DND-41 (cell line): ENCODE data around the gene ZNF181.

ENCODE experiments used
- EZH2 ChIP-seq: IDR thresholded peaks from 3 replicates; pipeline ENCODE4 v1.6.1; 2012; ENCODE audit warnings: borderline replicate concordance, low read depth, mild to moderate bottlenecking, moderate library complexity, low read length, inconsistent platforms; ENCODE audit not compliant: severe bottlenecking
- TF ChIP-seq, protein P1 (sequence below): IDR thresholded peaks from 2 replicates; pipeline ENCODE4 v1.5.1; 2012; ENCODE audit warnings: borderline replicate concordance, low read length, moderate library complexity, mild to moderate bottlenecking; ENCODE audit not compliant: poor library complexity, severe bottlenecking; ENCODE audit errors: extremely low read depth

DNA sequence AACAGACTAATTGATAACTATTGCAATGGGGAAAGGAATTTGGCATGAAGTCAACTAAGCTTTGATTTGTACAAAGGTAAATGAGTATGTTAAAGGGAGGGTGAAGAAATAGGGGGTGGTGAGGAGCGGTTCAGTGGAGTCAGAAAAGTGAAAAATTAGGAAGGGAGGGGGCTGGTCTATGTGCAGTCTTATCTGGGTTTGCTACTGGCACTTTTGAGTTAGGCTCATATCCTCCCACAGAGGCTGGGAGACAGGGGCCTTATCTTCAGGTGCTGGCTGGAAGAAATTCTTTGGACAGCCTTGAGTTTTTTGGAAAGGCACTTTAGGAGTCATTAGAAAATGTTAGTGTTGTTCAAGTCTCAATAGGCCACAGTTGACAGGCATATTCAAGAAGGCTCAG lies 45.5 kb upstream of the ZNF181 start:
- TF ChIP-seq, protein P1, sequence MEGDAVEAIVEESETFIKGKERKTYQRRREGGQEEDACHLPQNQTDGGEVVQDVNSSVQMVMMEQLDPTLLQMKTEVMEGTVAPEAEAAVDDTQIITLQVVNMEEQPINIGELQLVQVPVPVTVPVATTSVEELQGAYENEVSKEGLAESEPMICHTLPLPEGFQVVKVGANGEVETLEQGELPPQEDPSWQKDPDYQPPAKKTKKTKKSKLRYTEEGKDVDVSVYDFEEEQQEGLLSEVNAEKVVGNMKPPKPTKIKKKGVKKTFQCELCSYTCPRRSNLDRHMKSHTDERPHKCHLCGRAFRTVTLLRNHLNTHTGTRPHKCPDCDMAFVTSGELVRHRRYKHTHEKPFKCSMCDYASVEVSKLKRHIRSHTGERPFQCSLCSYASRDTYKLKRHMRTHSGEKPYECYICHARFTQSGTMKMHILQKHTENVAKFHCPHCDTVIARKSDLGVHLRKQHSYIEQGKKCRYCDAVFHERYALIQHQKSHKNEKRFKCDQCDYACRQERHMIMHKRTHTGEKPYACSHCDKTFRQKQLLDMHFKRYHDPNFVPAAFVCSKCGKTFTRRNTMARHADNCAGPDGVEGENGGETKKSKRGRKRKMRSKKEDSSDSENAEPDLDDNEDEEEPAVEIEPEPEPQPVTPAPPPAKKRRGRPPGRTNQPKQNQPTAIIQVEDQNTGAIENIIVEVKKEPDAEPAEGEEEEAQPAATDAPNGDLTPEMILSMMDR: no peak
- no peak for TF ChIP-seq EZH2
